Smooth muscle cell of the umbilical artery (primary cell): Measurements from ENCODE around the gene RNF215. TPM values are rescaled to one million over a fixed set of nuclear protein-coding genes. Genes with fewer than 3 reads are reported as not detected.

Experiments used
- total RNA-seq: library from RNA; depleted of rRNA; stranded (reverse); fragments of >200 nt; gene quantifications from 2 replicates; pipeline ENCODE4 v1.2.3, GENCODE V29; 2014

RNF215 gene
- 38.4 and 50.2 TPM in 2 replicates for total RNA-seq

DNA sequence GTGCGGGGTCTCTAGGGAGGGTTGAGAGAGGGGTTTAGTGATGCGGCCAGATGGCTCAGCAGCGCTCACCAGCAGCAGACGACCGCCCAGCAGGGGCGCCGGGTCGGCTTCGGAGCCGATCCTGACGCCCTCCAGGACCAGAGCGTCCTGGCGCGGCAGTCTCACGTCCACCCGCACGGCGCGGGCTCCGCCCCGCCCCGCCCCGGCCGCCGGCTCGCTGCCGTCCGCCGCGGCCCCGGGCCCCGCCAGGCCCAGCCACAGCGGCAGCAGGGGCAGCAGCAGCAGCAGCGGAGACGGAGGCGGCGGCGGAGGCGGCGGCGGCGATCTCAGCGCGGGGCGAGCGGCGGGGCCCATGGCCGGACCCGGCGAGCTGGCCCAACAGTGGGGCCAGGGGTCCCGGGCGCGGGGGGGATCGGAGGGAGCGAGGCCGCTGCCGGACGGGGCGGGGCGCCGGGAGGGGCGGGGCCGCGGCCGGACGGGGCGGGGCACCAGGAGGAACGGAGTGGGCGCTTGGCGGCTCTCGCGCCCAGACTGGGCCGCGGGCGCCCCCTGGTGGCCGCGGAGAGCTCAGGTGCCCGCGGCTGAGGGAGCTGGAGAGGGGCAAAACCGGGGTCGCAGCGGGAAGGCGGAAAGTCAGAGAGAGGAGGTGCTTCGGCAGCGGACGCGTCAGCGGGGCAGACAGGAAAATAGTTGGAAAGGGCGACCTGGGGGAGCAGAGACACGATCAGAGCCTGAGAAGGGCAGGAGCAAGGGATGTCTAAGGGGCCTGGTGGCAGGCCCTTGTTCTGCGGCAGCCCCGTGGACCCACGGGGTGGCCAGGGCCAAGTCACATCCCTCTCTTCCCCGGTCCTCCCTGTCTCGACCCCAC lies at the start of gene RNF215:
Gene RNF215 (minus strand): TSS at position 452 of the 868 bp plus-strand sequence. CDS start 98 bp downstream, at position 354.

GRCh38 chr22:30425616-30426387 lies 38.6 kb upstream of the RNF215 start, which contains the start of gene MTFP1:
Gene MTFP1, plus strand, starts transcription at chr22:30425768. Its CDS starts 112 bp downstream, at chr22:30425880.

DNA sequence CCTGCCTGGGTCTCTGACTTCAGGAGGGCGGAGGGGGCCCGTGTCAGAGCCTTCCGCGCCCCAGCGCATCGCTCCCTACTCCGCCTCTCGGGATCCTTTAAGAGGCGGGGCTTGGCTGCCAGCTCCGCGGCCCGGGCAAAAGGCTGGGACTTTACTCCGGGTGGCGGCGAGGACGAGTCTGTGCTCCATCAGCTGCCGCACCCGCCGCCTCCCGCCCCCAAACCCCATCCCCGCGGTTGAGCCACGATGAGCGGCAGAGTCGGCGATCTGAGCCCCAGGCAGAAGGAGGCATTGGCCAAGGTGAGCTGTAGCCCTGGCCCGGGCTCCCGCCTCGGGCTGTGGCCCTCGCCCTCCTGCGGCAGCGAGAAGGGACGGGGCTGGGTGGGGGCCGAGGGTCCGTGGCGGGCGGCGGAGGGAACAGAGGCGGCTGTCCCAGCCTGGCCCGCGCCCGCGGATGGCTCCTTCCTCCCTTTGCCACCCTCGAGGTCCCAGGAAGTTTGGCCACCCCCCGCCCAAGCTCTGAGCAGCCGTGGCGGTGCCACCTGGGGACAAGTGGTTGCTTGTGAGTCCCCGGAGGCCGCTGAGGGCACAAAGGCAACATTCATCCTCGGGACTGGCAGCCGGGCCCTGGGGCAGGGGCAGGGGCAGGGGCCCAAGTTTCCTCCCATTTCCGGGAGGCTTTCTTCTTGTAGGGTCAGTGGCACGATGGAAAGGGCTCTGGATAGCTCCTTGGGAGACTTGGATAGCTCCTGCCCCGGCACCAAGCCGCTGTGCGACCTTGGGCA lies 9.9 kb upstream of the RNF215 start, which contains the start of gene SEC14L2:
Gene SEC14L2 (plus strand): TSS at position 148 of the 785 bp plus-strand sequence. CDS start 99 bp downstream, at position 247.

DNA sequence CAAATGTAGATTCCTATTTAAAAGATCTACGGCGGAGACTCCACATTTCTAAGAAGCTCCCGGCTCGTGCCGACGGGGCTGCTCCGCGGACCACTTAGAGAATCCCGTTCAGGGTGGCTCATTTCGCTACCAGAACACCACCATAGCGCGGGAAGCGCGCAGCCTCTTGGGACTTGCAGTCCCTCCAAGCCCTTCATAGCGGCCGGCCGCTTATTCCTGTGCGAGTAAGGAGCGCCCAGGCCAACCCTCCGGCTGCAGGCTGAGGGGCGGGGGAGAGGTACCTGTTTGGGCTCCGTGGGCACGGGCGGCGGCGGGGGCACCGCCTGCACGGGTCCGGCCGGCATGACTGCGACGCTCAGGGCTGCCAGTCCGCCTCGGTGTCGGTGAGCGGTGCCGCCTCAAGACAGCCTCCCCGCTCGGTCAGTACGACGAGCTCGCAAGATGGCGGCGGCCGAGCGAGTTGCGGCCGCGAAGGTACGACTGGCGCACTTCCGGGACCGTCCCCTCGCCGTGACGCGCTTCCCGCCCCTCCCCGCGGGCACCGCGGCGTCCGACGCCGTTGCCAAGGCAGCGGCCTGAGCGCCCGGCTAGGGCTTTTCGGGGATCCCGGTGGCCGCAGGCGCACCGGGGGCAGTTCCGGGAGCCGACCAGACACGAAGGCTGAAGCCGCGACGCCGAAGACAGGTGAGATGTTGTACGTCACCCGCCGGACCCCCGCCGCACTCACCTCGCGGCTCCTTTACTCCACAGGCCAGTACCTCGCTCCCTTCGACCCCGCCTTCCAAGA lies 30.6 kb downstream of the RNF215 start, which contains the start of the genes CCDC157 and SF3A1:
Gene CCDC157 (plus strand): TSS at position 559 of the 787 bp plus-strand sequence. CDS start 8,994 bp downstream, outside the sequence.
Gene SF3A1 (minus strand): TSS at position 446 of the 787 bp plus-strand sequence. CDS start 102 bp downstream, at position 344.

Other genes starting within 250 kb of the RNF215 start
- 86.1 and 200 TPM in 2 replicates for gene LIF, start 140.7 kb downstream of the RNF215 start, total RNA-seq
- not detected in 2 replicates for gene OSM, start 120.6 kb downstream of the RNF215 start, total RNA-seq
- 11.5 and 15.4 TPM in 2 replicates for gene CASTOR1, start 97.9 kb downstream of the RNF215 start, total RNA-seq
- gene TBC1D10A, start 60.5 kb downstream of the RNF215 start, total RNA-seq, result 25.9 and 32.7 TPM in 2 replicates
- 14.3 and 39.3 TPM in 2 replicates for gene SF3A1, start 30.5 kb downstream of the RNF215 start, total RNA-seq
- 1.5 and 2.9 TPM in 2 replicates for gene CCDC157, start 30.4 kb downstream of the RNF215 start, total RNA-seq
- 20.8 and 44.2 TPM in 2 replicates for gene SEC14L2, start 9.6 kb upstream of the RNF215 start, total RNA-seq
- gene MTFP1, start 38.4 kb upstream of the RNF215 start, total RNA-seq, result 9.8 and 11.9 TPM in 2 replicates
- not detected in 2 replicates for gene SEC14L3, start 84.6 kb upstream of the RNF215 start, total RNA-seq
- gene SEC14L4, start 118.3 kb upstream of the RNF215 start, total RNA-seq, result 0.09 TPM in 1 of 2 replicates, not detected in the other
- gene SEC14L6, start 159.3 kb upstream of the RNF215 start, total RNA-seq, result 0.23 and 0.59 TPM in 2 replicates
- 0.18 TPM in 1 of 2 replicates, not detected in the other for gene GAL3ST1, start 187.3 kb upstream of the RNF215 start, total RNA-seq
- gene PES1, start 204.5 kb upstream of the RNF215 start, total RNA-seq, result 66.2 and 90.4 TPM in 2 replicates
- 3.1 and 4.5 TPM in 2 replicates for gene TCN2, start 219.8 kb upstream of the RNF215 start, total RNA-seq
- 8.9 and 16.3 TPM in 2 replicates for gene SLC35E4, start 248.4 kb upstream of the RNF215 start, total RNA-seq